Body of pancreas (tissue), 4 donors: ENCODE data around the gene UPF2. TPM values are rescaled to one million over a fixed set of nuclear protein-coding genes. Genes with fewer than 3 reads are reported as not detected.

ENCODE experiments used
- ATAC-seq: fragments of 150-250 bp; one replicate; pipeline ENCODE4 v1.9.1; 2016
- DNase-seq, 4 donors: peaks; one replicate each; pipeline ENCODE4 v3.0.0-alpha.2; 2019
- H3K27ac ChIP-seq, 4 donors: fragments of 200-600 bp; sonication (generic); 1 replicate in 3 of 4; 2 replicates in 1 of 4; pipeline versions ENCODE4 v1.5.1 to v1.6.1; 2016 to 2019; ENCODE audit warnings: mild to moderate bottlenecking in 1 of 4, mixed read lengths in 1 of 4, moderate library complexity in 1 of 4
- H3K27me3 ChIP-seq, 2 donors: fragments of 200-600 bp; sonication (generic); one replicate each; pipeline ENCODE4 v1.6.0; 2016; ENCODE audit warnings: mild to moderate bottlenecking in 1 of 2
- H3K36me3 ChIP-seq, 2 donors: fragments of 200-600 bp; sonication (generic); replicated peaks in 1 of 2; 2 replicates each; pipeline ENCODE4 v1.5.1; 2016; ENCODE audit warnings: low read depth in 2 of 2; ENCODE audit not compliant: insufficient read depth in 1 of 2
- H3K4me1 ChIP-seq: fragments of 200-600 bp; sonication (generic); one replicate; pipeline ENCODE4 v1.6.0; 2016
- H3K4me3 ChIP-seq, 2 donors: fragments of 200-600 bp; sonication (generic); 1 replicate in 1 of 2; 2 replicates in 1 of 2; pipeline ENCODE4 v1.5.1; 2016 to 2019
- H3K9me3 ChIP-seq, 3 donors: fragments of 200-600 bp; sonication (generic); 1 replicate in 2 of 3; 2 replicates in 1 of 3; pipeline ENCODE4 v1.5.1; 2016
- CTCF ChIP-seq, 7 experiments: fragments of 450-650 bp in 4 of 7; fragments of 200-600 bp in 3 of 7; sonication (generic) in 3 of 7; IDR thresholded peaks; one replicate each; pipeline ENCODE4 v1.5.1; 2016 to 2019; ENCODE audit warnings: antibody characterized with exemption in 7 of 7
- POLR2A ChIP-seq, 3 donors: fragments of 450-650 bp; IDR thresholded peaks; one replicate each; pipeline ENCODE4 v1.6.1; 2016; ENCODE audit warnings: antibody characterized with exemption in 3 of 3, mild to moderate bottlenecking in 2 of 3
- WGBS, 2 donors: methylation state at CpG; one replicate each; pipeline ENCODE4 v1.1.5; 2017; 5-methylcytosine and 5-hydroxymethylcytosine counted together
- intact Hi-C: fragments of 100-400 bp; cut with DNase I; formaldehyde crosslinking; loops from one replicate; pipeline ENCODE4 v1.15.1; 2023
- total RNA-seq, 2 donors: library from RNA; depleted of rRNA; stranded (reverse); fragments of >200 nt; gene quantifications; one replicate each; pipeline ENCODE4 v1.1.0, GENCODE V29; 2016

UPF2 gene
- total RNA-seq: 10 to 100 TPM; 11.2 to 16.9 TPM

- TF ChIP-seq POLR2A (IDR thresholded peaks at IDR 0.05) (peak in 1 of 3 donors; percentile 17), CTCF (IDR thresholded peaks at IDR 0.05) (peak in 3 of 7 experiments; percentile 14 to 30 (median 25))
- peak within 1 kb of the TSS; percentile 98 to 100 (median 98) for H3K27ac ChIP-seq
- no peaks in the 10 kb centered on the region for H3K27me3 ChIP-seq
- intact Hi-C loops: no loop called here
- WGBS, 2 donors: 2 to 3% methylated on average over 35 to 55 of the region's 56 CpGs
- peaks cover 16% of the 10 kb centered on the region for H3K4me1 ChIP-seq
- peak; percentile 98 for ATAC-seq
- peak within 1 kb of the TSS; percentile 95 to 99 for H3K4me3 ChIP-seq
- H3K9me3 ChIP-seq: no peaks in the 10 kb centered on the region
- peak; percentile 98 to 99 (median 98) for DNase-seq
- no peaks in the 10 kb centered on the region for H3K36me3 ChIP-seq
These were observed at the start of gene UPF2 for GRCh38 chr10:12042797-12043651. UPF2 (minus strand) TSS chr10:12042809; CDS start chr10:12035423, 7,386 bp downstream.

GRCh38 chr10:12091421-12091820 is 48.8 kb upstream of the UPF2 start:
- Histone ChIP-seq H3K36me3 (peaks cover 0 to 14% of the 10 kb centered on the region in 2 donors), H3K4me3 (no peak overlapping the region), H3K27ac (no peak overlapping the region), H3K9me3 (no peaks in the 10 kb centered on the region), H3K27me3 (no peaks in the 10 kb centered on the region), H3K4me1 (no peaks in the 10 kb centered on the region)
- intact Hi-C loops: no loop called here
- DNase-seq: no peak
- 90 to 98% methylated on average over 4 of the region's 4 CpGs for WGBS, 2 donors
- TF ChIP-seq POLR2A (IDR thresholded peaks at IDR 0.05) (no peak), CTCF (IDR thresholded peaks at IDR 0.05) (no peak)
- ATAC-seq: no peak

GRCh38 chr10:12088919-12089318 is 46.3 kb upstream of the UPF2 start:
- DNase-seq: no peak
- Histone ChIP-seq H3K36me3 (peaks cover 0 to 20% of the 10 kb centered on the region in 2 donors), H3K4me3 (no peak overlapping the region), H3K27ac (no peak overlapping the region), H3K4me1 (no peaks in the 10 kb centered on the region), H3K9me3 (no peaks in the 10 kb centered on the region), H3K27me3 (no peaks in the 10 kb centered on the region)
- WGBS, 2 donors: 94 to 96% methylated on average over 8 to 14 of the region's 14 CpGs
- no peak for ATAC-seq
- TF ChIP-seq CTCF (IDR thresholded peaks at IDR 0.05): no peak
- no peak for TF ChIP-seq POLR2A (IDR thresholded peaks at IDR 0.05)
- intact Hi-C loops: no loop called here

GRCh38 chr10:12081879-12082557 is 39.4 kb upstream of the UPF2 start:
- 72 to 84% methylated on average over 6 of the region's 6 CpGs for WGBS, 2 donors
- DNase-seq: no peak
- intact Hi-C loops: no loop called here

More at GRCh38 chr10:12081879-12082557, 39.4 kb upstream of the UPF2 start:
- Histone ChIP-seq H3K4me1 (no peaks in the 10 kb centered on the region), H3K9me3 (no peaks in the 10 kb centered on the region), H3K27me3 (no peaks in the 10 kb centered on the region), H3K27ac (no peak overlapping the region), H3K4me3 (no peak overlapping the region), H3K36me3 (peaks cover 0 to 16% of the 10 kb centered on the region in 2 donors)
- no peak for ATAC-seq
- TF ChIP-seq CTCF (IDR thresholded peaks at IDR 0.05): no peak
- no peak for TF ChIP-seq POLR2A (IDR thresholded peaks at IDR 0.05)
